Fibroblast of the aortic adventitia (primary cell): Measurements from ENCODE around the gene STAC. TPM values are rescaled to one million over a fixed set of nuclear protein-coding genes. Genes with fewer than 3 reads are reported as not detected.
A peak's percentile ranks its signal among the peaks of the same experiment; 100 is the strongest.

Source experiments
- DNase-seq: peaks from one replicate; pipeline ENCODE4 v3.0.0-alpha.2; 2010; ENCODE audit warnings: low read depth
- H3K4me3 ChIP-seq: 2 replicates; pipeline ENCODE4 v1.5.1; 2011; ENCODE audit warnings: low read depth, mild to moderate bottlenecking, control low read depth, low read length, moderate library complexity
- total RNA-seq: library from RNA; depleted of rRNA; stranded (reverse); fragments of >200 nt; gene quantifications from 2 replicates; pipeline ENCODE4 v1.2.3, GENCODE V29; 2012; ENCODE audit warnings: low replicate concordance
- TF ChIP-seq, protein P1 (sequence below): IDR thresholded peaks from 2 replicates; pipeline ENCODE4 v1.5.1; 2011; ENCODE audit warnings: mild to moderate bottlenecking, low read length, control low read depth, inconsistent platforms; ENCODE audit not compliant: insufficient read depth

Gene STAC
- total RNA-seq, 1 donor: 14.8 TPM

DNA sequence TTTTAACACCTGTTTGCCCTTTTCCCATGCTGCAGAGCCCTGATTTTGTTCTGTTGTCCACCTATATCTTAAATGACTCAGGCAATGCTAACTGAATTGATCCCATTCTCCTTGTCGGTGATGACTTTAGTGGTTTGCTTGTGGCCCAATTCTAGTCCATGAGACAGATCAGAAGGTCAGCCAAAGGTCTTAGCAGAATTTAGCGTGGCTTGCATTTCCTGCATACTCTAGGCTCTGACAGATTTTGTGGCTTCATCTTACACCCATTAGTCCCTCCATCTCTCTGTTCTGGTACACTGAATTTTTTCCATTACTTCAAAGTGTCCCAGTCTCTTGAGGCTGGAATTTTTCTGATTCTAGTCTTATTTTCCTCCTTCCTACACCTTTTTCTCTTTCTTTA is 161.9 kb downstream of the STAC start:
- peak; percentile 67 for DNase-seq
- no peak overlapping the region for H3K4me3 ChIP-seq
- TF ChIP-seq, protein P1, sequence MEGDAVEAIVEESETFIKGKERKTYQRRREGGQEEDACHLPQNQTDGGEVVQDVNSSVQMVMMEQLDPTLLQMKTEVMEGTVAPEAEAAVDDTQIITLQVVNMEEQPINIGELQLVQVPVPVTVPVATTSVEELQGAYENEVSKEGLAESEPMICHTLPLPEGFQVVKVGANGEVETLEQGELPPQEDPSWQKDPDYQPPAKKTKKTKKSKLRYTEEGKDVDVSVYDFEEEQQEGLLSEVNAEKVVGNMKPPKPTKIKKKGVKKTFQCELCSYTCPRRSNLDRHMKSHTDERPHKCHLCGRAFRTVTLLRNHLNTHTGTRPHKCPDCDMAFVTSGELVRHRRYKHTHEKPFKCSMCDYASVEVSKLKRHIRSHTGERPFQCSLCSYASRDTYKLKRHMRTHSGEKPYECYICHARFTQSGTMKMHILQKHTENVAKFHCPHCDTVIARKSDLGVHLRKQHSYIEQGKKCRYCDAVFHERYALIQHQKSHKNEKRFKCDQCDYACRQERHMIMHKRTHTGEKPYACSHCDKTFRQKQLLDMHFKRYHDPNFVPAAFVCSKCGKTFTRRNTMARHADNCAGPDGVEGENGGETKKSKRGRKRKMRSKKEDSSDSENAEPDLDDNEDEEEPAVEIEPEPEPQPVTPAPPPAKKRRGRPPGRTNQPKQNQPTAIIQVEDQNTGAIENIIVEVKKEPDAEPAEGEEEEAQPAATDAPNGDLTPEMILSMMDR: no peak

DNA sequence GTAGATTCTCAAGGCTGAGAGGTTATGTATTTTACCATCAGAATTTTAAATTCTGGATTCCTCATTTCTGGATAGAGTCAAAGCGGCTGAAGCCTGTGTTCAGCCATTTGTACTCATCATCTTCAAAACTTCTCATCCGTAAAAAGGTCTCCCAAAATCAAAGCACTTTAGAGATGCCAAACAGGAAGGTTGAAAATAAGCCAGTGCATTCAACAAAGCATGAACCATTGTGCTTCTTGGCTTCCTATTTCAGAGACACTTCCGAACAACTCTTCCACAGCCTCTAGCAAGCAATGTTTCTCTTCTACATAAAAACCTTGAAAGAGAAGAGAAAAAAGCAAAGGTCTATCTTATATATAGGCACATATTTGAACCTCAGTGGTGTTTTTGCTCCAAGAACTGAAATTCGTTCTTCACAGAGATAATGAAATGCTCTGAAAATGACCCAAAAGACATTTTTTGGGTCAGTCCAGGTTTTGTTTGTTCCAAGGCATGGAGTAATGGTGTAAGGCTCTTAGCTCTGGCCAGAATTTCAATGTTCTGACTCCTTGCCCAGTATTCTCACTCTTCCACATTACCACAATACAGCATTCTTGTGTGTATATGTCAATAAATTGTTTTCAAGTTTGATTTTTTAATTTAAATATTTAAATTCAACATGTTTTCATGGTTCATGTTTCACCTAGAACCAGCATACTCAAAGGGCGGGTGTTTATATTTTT is 163.1 kb downstream of the STAC start:
- TF ChIP-seq, protein P1: no peak
- peak; percentile 72 for DNase-seq
- no peak overlapping the region for H3K4me3 ChIP-seq

DNA sequence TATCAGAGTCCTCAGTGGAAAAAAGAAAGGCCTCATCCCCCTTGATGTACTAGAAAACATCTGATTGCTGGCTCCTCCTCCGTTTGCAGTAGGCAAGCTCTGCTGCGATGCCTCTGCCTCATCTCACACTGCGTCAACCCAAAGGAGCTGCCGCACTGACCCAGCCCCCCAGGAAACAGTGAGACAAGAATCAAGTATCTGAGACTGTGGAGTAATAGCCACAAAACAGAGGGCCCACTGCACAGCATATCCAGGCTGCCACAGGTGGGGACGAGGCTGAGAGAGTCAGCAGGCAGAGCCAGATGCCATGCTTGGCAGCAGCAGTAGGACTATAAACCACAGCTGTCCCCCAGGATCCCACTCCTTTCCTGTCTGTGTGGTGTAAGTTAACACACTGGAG is 165.9 kb downstream of the STAC start:
- DNase-seq: peak; percentile 38
- H3K4me3 ChIP-seq: no peak overlapping the region
- TF ChIP-seq, protein P1: no peak

DNA sequence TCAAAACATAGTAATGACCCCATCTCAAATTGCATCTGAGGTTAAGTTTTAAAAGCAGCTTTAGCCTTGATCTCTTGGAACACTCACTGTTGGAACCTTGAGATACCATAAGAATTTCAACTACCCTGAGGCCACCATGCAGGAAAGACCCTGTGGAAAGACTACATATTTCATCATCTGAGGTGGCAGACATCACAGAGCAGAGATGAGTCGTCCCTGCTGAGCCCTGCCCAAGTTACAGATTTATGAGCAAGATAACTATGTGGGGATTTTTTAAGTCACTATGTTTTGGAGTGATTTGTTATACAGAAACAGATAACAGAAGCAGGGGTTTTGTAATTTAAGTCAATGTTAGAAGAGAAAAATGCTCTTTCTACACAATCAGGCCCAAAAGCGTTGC is 168.4 kb downstream of the STAC start:
- H3K4me3 ChIP-seq: no peak overlapping the region
- TF ChIP-seq, protein P1: no peak
- DNase-seq: no peak

DNA sequence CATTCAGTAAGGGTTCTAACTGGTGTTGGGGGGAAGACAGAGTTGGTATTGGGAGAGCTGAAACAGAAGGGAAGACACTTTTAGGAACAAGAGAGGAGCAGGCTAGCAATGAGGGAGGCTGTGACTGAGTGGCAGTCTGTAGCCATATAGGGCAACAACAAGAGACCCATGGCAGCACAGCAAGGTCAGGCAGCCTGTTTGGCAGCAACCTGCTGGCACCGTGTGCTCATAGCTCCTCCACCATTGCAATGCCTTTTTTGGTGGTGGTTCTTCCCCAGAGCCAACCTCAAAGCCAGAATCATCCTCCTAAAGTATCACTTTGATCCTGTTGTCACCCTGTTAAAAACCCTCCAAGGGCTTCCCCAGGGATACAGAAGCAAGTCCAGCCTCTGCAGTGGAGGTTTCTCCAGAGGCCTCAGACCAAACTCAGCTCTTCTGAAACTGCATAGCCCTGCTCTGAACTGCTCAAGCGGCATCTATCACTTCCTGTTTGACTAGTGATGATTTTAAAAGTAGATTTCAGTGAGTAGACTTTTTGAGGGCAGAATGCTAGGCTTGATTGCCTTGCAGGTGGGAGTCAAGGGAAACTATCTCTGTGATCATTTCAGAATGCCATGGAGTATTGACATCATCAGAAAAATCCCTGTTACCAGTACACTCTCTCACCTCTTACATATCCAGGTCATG is 176.9 kb downstream of the STAC start:
- TF ChIP-seq, protein P1: no peak

DNA sequence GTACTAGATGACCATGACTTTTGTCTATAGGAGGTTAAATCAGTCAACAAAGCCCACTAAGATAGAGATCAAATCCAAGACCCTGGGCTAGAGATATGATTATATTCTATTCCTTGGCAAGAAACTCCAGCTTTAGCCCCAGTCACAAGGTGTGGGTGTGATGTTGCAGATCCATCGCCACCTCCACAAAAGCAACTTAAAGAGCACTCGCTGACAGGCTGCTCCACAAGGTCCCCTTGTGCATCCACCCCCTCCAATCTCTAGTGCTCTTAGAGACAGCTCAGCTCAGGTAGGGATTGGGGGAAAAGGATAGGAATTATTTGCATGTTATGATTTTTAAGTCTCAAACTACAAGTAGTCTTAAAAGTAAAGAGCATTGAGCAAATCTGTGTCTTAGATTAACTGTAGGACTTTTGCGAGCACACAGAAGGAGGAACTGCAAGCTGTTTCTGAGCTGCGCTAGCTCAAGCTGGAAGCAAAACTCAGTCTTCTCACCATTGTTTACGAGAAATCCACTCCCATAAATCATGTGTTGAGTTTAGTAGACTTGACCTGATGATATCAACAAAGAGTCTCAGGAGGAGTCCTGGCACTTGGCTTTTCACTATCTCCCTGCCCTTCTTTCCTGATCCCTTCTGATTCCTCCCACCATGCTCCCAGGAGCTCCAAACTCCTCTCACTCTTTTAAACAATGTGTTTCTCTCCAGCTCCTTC is 177.6 kb downstream of the STAC start:
- TF ChIP-seq, protein P1: no peak
- H3K4me3 ChIP-seq: no peak overlapping the region
- DNase-seq: no peak

More for the DNA sequence above, 176.9 kb downstream of the STAC start:
- H3K4me3 ChIP-seq: no peak overlapping the region
- no peak for DNase-seq
